ENCODE data around the gene FOCAD. TPM values are rescaled to one million over a fixed set of nuclear protein-coding genes. Genes with fewer than 3 reads are reported as not detected.

FOCAD gene
- total and polyA plus RNA-seq, 2 donors (not counting 1 experiment from before 2014, with no cell fraction given) = 4.0 to 10.1 TPM

GRCh38 chr9:20788526-20789451 lies 104.7 kb downstream of the FOCAD start:
- POLR2A ChIA-PET = no interaction called here
- Histone ChIP-seq H3K27ac (ENCODE audit: low read length in 2 of 2) (no peak overlapping the region), H3K4me1 (ENCODE audit: control insufficient read depth in 2 of 2, insufficient read depth in 2 of 2, low read length in 2 of 2) (no peaks in the 10 kb centered on the region), H2AFZ (ENCODE audit: insufficient read depth, low read depth, low read length, poor library complexity, severe bottlenecking) (no peak overlapping the region), H4K20me1 (ENCODE audit: control insufficient read depth, insufficient read depth, low read length, poor library complexity, severe bottlenecking) (no peaks in the 10 kb centered on the region), H3K9ac (ENCODE audit: low read length) (no peak overlapping the region), H3K36me3 (replicated peaks in 1 of 2; ENCODE audit: control extremely low read depth in 1 of 2, control insufficient read depth in 1 of 2, extremely low read depth in 1 of 2, insufficient read depth in 2 of 2, low read length in 1 of 2) (peaks cover 0 to 3% of the 10 kb centered on the region in 2 experiments), H3K9me3 (ENCODE audit: control extremely low read depth in 1 of 3, control insufficient read depth in 2 of 3, insufficient read depth in 1 of 3, low read length in 2 of 3) (no peaks in the 10 kb centered on the region), H3K4me2 (replicated peaks; ENCODE audit: low read depth, low read length, poor library complexity, severe bottlenecking) (no peak overlapping the region), H3K79me2 (ENCODE audit: control insufficient read depth, insufficient read depth, low read length) (no peaks in the 10 kb centered on the region), H3K4me3 (ENCODE audit: control extremely low read depth in 1 of 5, extremely low read depth in 1 of 5, insufficient read depth in 1 of 5, low read depth in 2 of 5, low read length in 4 of 5) (no peak overlapping the region), H3K27me3 (replicated peaks in 1 of 4; ENCODE audit: control extremely low read depth in 1 of 4, control insufficient read depth in 3 of 4, insufficient read depth in 4 of 4, low read length in 3 of 4) (no peaks in the 10 kb centered on the region)
- DNase-seq (no peak), ATAC-seq (ENCODE audit: low read depth) (no peak)
- Mint-ChIP-seq H3K4me3 (no peak overlapping the region), H3K27me3 (no peaks in the 10 kb centered on the region), H3K27ac (no peak overlapping the region), H3K4me1 (peaks cover 2% of the 10 kb centered on the region), H3K9me3 (ENCODE audit: insufficient read depth) (no peaks in the 10 kb centered on the region)
- TF ChIP-seq EZH2 (IDR thresholded peaks at IDR 0.05; ENCODE audit: borderline replicate concordance, insufficient read depth, low read depth, low read length, poor library complexity, severe bottlenecking) (no peak), CTCF (IDR thresholded peaks at IDR 0.05) (no peak)
- intact Hi-C loops (cut with micrococcal nuclease) = no loop called here
- 100% methylated on average over 1 of the region's 3 CpGs for WGBS (ENCODE audit: insufficient coverage)
- CTCF ChIA-PET = no interaction called here

GRCh38 chr9:20790721-20791120 lies 106.7 kb downstream of the FOCAD start:
- no peaks in the 10 kb centered on the region for H3K27me3 Mint-ChIP-seq
- H3K27ac Mint-ChIP-seq = no peak overlapping the region
- no peaks in the 10 kb centered on the region for H4K20me1 ChIP-seq (ENCODE audit: control insufficient read depth, insufficient read depth, low read length, poor library complexity, severe bottlenecking)
- no peaks in the 10 kb centered on the region for H3K9me3 Mint-ChIP-seq (ENCODE audit: insufficient read depth)
- H3K27ac ChIP-seq (ENCODE audit: low read length in 2 of 2) = no peak overlapping the region
- H3K9me3 ChIP-seq (ENCODE audit: control extremely low read depth in 1 of 3, control insufficient read depth in 2 of 3, insufficient read depth in 1 of 3, low read length in 2 of 3) = no peaks in the 10 kb centered on the region
- intact Hi-C loops (cut with micrococcal nuclease) = no loop called here
- H3K4me2 ChIP-seq (replicated peaks; ENCODE audit: low read depth, low read length, poor library complexity, severe bottlenecking) = no peak overlapping the region
- H3K4me3 Mint-ChIP-seq = no peak overlapping the region
- H3K9ac ChIP-seq (ENCODE audit: low read length) = no peak overlapping the region
- no peak overlapping the region for H2AFZ ChIP-seq (ENCODE audit: insufficient read depth, low read depth, low read length, poor library complexity, severe bottlenecking)
- H3K27me3 ChIP-seq (replicated peaks in 1 of 4; ENCODE audit: control extremely low read depth in 1 of 4, control insufficient read depth in 3 of 4, insufficient read depth in 4 of 4, low read length in 3 of 4) = no peaks in the 10 kb centered on the region
- H3K4me3 ChIP-seq (ENCODE audit: control extremely low read depth in 1 of 5, extremely low read depth in 1 of 5, insufficient read depth in 1 of 5, low read depth in 2 of 5, low read length in 4 of 5) = no peak overlapping the region
- peaks cover 2% of the 10 kb centered on the region for H3K4me1 Mint-ChIP-seq
- ChIA-PET POLR2A (no interaction called here), CTCF (no interaction called here)
- TF ChIP-seq EZH2 (IDR thresholded peaks at IDR 0.05; ENCODE audit: borderline replicate concordance, insufficient read depth, low read depth, low read length, poor library complexity, severe bottlenecking) (no peak), CTCF (IDR thresholded peaks at IDR 0.05) (no peak)
- H3K79me2 ChIP-seq (ENCODE audit: control insufficient read depth, insufficient read depth, low read length) = no peaks in the 10 kb centered on the region
- H3K36me3 ChIP-seq (replicated peaks in 1 of 2; ENCODE audit: control extremely low read depth in 1 of 2, control insufficient read depth in 1 of 2, extremely low read depth in 1 of 2, insufficient read depth in 2 of 2, low read length in 1 of 2) = peaks cover 0 to 3% of the 10 kb centered on the region in 2 experiments
- no peak for ATAC-seq (ENCODE audit: low read depth)
- no peak for DNase-seq
- WGBS (ENCODE audit: insufficient coverage) = no CpG with 5 or more reads among the region's 2 CpGs
- no peaks in the 10 kb centered on the region for H3K4me1 ChIP-seq (ENCODE audit: control insufficient read depth in 2 of 2, insufficient read depth in 2 of 2, low read length in 2 of 2)
